ENCODE results near the gene SLIT2. TPM values are rescaled to one million over a fixed set of nuclear protein-coding genes. Genes with fewer than 3 reads are reported as not detected.

The SLIT2 gene
- total and polyA plus RNA-seq, 7 donors: 0.22 to 9.0 (median 4.7) TPM

- Histone ChIP-seq H3K27ac (no peak overlapping the region), H3K27me3 (ENCODE audit: insufficient read depth in 3 of 3, low read length in 2 of 3) (no peaks in the 10 kb centered on the region), H3K36me3 (ENCODE audit: insufficient read depth in 1 of 2, low read depth in 1 of 2) (no peaks in the 10 kb centered on the region), H3K4me1 (peaks cover 11% of the 10 kb centered on the region), H3K9me3 (no peaks in the 10 kb centered on the region), H3K4me3 (no peak overlapping the region)
- no peak for TF ChIP-seq CTCF (IDR thresholded peaks at IDR 0.05)
- intact Hi-C loops (cut with DNase I): no loop called here
- no peak for DNase-seq
- no peak for ATAC-seq
These were observed 46.8 kb downstream of the SLIT2 start for GRCh38 chr4:20298455-20298854.

- DNase-seq (no peak), ATAC-seq (no peak)
- H3K36me3 ChIP-seq (ENCODE audit: insufficient read depth in 1 of 2, low read depth in 1 of 2): no peaks in the 10 kb centered on the region
- H3K4me3 ChIP-seq: no peak overlapping the region
- no peak overlapping the region for H3K27ac ChIP-seq
- H3K4me1 ChIP-seq: peaks cover 11% of the 10 kb centered on the region
- no peaks in the 10 kb centered on the region for H3K9me3 ChIP-seq
- no peak for TF ChIP-seq CTCF (IDR thresholded peaks at IDR 0.05)
- H3K27me3 ChIP-seq (ENCODE audit: insufficient read depth in 3 of 3, low read length in 2 of 3): no peaks in the 10 kb centered on the region
- intact Hi-C loops (cut with DNase I): no loop called here
These were observed 47.3 kb downstream of the SLIT2 start for GRCh38 chr4:20298986-20299385.

- intact Hi-C loops (cut with DNase I): no loop called here
- Histone ChIP-seq H3K27ac (no peak overlapping the region), H3K27me3 (ENCODE audit: insufficient read depth in 3 of 3, low read length in 2 of 3) (no peaks in the 10 kb centered on the region), H3K9me3 (no peaks in the 10 kb centered on the region), H3K4me1 (peaks cover 11% of the 10 kb centered on the region), H3K4me3 (no peak overlapping the region), H3K36me3 (ENCODE audit: insufficient read depth in 1 of 2, low read depth in 1 of 2) (no peaks in the 10 kb centered on the region)
- WGBS, 3 donors: 14 to 16% (median 14%) methylated on average over 3 of the region's 3 CpGs
- peak; percentile 29 for TF ChIP-seq CTCF (IDR thresholded peaks at IDR 0.05)
- no peak for DNase-seq
- ATAC-seq: no peak
These were observed 47.8 kb downstream of the SLIT2 start for GRCh38 chr4:20299515-20299914.

- intact Hi-C loops (cut with DNase I): no loop called here
- Histone ChIP-seq H3K4me3 (no peak overlapping the region), H3K36me3 (ENCODE audit: insufficient read depth in 1 of 2, low read depth in 1 of 2) (no peaks in the 10 kb centered on the region), H3K4me1 (peaks cover 10% of the 10 kb centered on the region), H3K27me3 (ENCODE audit: insufficient read depth in 3 of 3, low read length in 2 of 3) (no peaks in the 10 kb centered on the region), H3K9me3 (no peaks in the 10 kb centered on the region), H3K27ac (no peak overlapping the region)
- DNase-seq (no peak), ATAC-seq (no peak)
- no peak for TF ChIP-seq CTCF (IDR thresholded peaks at IDR 0.05)
- WGBS, 3 donors: 48 to 70% (median 59%) methylated on average over 2 of the region's 2 CpGs
These were observed 49.5 kb downstream of the SLIT2 start for GRCh38 chr4:20301161-20301560.
